Endothelial cell of umbilical vein (primary cell): Measurements from ENCODE around the gene ACTR10. TPM values are rescaled to one million over a fixed set of nuclear protein-coding genes. Genes with fewer than 3 reads are reported as not detected.

Experiments used
- BruUV-seq: library from RNA; stranded (reverse); fragments of 400-500 nt; replicated peaks from 2 replicates; lab custom pipeline; 2021; lab: Mats Ljungman, UMichigan
- CTCF ChIA-PET: fragments of 300-600, 350-600 bp; sonication (Branson Sonifier 250); formaldehyde crosslinking; loops from one replicate; lab custom pipeline; 2021; ENCODE audit warnings: antibody characterized with exemption, inconsistent platforms; lab: Charles Lee
- POLR2A ChIA-PET: fragments of 300-600, 350-600 bp; sonication (Branson Sonifier 250); formaldehyde crosslinking; loops from one replicate; lab custom pipeline; 2021; ENCODE audit warnings: antibody characterized with exemption, inconsistent platforms; lab: Charles Lee
- DNase-seq: peaks from one replicate; pipeline ENCODE4 v3.0.0-alpha.2; 2011; ENCODE audit warnings: low read depth, low spot score
- FAIRE-seq: peaks from 2 replicates; lab custom pipeline; 2011; peaks lifted over from hg19 to GRCh38; lab: Jason Lieb, UNC
- H2AFZ ChIP-seq: 2 replicates; pipeline ENCODE4 v1.6.0; 2012; ENCODE audit warnings: low read depth, low read length, control low read depth, inconsistent platforms
- H3K27ac ChIP-seq: 2 replicates; pipeline ENCODE4 v1.5.1; 2011; ENCODE audit warnings: low read depth, mild to moderate bottlenecking, control low read depth, low read length, moderate library complexity; ENCODE audit not compliant: insufficient read depth
- H3K27me3 ChIP-seq, 2 experiments: 2 replicates each; pipeline versions ENCODE4 v1.6.0 to v1.6.1; 2011; ENCODE audit warnings: low read length in 2 of 2, mixed read lengths in 1 of 2; ENCODE audit not compliant: control insufficient read depth in 2 of 2, insufficient read depth in 2 of 2
- H3K36me3 ChIP-seq, 2 experiments: 2 replicates in 1 of 2; 3 replicates in 1 of 2; pipeline ENCODE4 v1.5.1; 2011; ENCODE audit warnings: low read length in 2 of 2, mild to moderate bottlenecking in 1 of 2, moderate library complexity in 1 of 2; ENCODE audit not compliant: control insufficient read depth in 2 of 2, insufficient read depth in 2 of 2; ENCODE audit errors: extremely low read depth in 1 of 2
- H3K4me1 ChIP-seq: 3 replicates; pipeline ENCODE4 v1.5.1; 2011; ENCODE audit warnings: mild to moderate bottlenecking, low read length; ENCODE audit not compliant: control insufficient read depth, insufficient read depth; ENCODE audit errors: extremely low read depth
- H3K4me2 ChIP-seq: 2 replicates; pipeline ENCODE4 v1.6.1; 2011; ENCODE audit warnings: low read length, control low read depth, mixed read lengths; ENCODE audit not compliant: insufficient read depth
- H3K4me3 ChIP-seq, 3 experiments: fragments of 200-600 bp in 1 of 3; sonication (generic), shearing (Covaris generic) in 1 of 3; replicated peaks in 1 of 3; 2 replicates each; pipeline ENCODE4 v1.5.1; 2011 to 2016; ENCODE audit warnings: control low read depth in 3 of 3, low read length in 3 of 3, mild to moderate bottlenecking in 2 of 3, inconsistent platforms in 1 of 3, low read depth in 1 of 3, moderate library complexity in 1 of 3; ENCODE audit not compliant: insufficient read depth in 1 of 3
- H3K79me2 ChIP-seq: 2 replicates; pipeline ENCODE4 v1.6.0; 2012; ENCODE audit warnings: low read length, inconsistent platforms; ENCODE audit not compliant: control insufficient read depth, insufficient read depth
- H3K9ac ChIP-seq: replicated peaks from 2 replicates; pipeline ENCODE3; 2011; ENCODE audit warnings: low read length, control low read depth; ENCODE audit not compliant: insufficient read depth; ENCODE audit errors: extremely low read depth
- H3K9me1 ChIP-seq: replicated peaks from 3 replicates; pipeline ENCODE4 v1.6.0; 2011; ENCODE audit warnings: mild to moderate bottlenecking, low read length; ENCODE audit not compliant: control insufficient read depth, insufficient read depth; ENCODE audit errors: extremely low read depth
- H3K9me3 ChIP-seq: replicated peaks from 2 replicates; pipeline ENCODE4 v1.5.1; 2012; ENCODE audit warnings: low read length, inconsistent platforms; ENCODE audit not compliant: control insufficient read depth, insufficient read depth
- H4K20me1 ChIP-seq: replicated peaks from 2 replicates; pipeline ENCODE3; 2011; ENCODE audit warnings: mild to moderate bottlenecking, low read length; ENCODE audit not compliant: control insufficient read depth, insufficient read depth; ENCODE audit errors: extremely low read depth
- CTCF ChIP-seq, 2 donors: IDR thresholded peaks; 1 replicate in 1 of 2; 2 replicates in 1 of 2; pipeline ENCODE4 v1.5.1; 2011; ENCODE audit warnings: low read length in 2 of 2, mild to moderate bottlenecking in 2 of 2, moderate library complexity in 2 of 2, control low read depth in 1 of 2, inconsistent platforms in 1 of 2, low read depth in 1 of 2; ENCODE audit not compliant: insufficient read depth in 1 of 2; ENCODE audit errors: extremely low read depth in 1 of 2
- EZH2 ChIP-seq: IDR thresholded peaks from 2 replicates; pipeline ENCODE4 v1.6.1; 2012; ENCODE audit warnings: borderline replicate concordance, low read depth, mild to moderate bottlenecking, moderate library complexity, low read length, inconsistent platforms; ENCODE audit not compliant: severe bottlenecking
- GATA2 ChIP-seq: IDR thresholded peaks from 2 replicates; pipeline ENCODE4 v1.7.0; 2011; ENCODE audit warnings: low read depth, mild to moderate bottlenecking, moderate library complexity, mixed read lengths, low read length; ENCODE audit not compliant: insufficient read length, insufficient read depth
- JUN ChIP-seq: IDR thresholded peaks from 2 replicates; pipeline ENCODE4 v1.6.1; 2011; ENCODE audit warnings: borderline replicate concordance, low read depth; ENCODE audit not compliant: insufficient read length, insufficient read depth
- MYC ChIP-seq: IDR thresholded peaks from one replicate; pipeline ENCODE4 v1.6.1; 2011; ENCODE audit warnings: mild to moderate bottlenecking, low read depth, low read length
- POLR2A ChIP-seq: IDR thresholded peaks from 2 replicates; pipeline ENCODE4 v1.6.1; 2012; ENCODE audit warnings: low read depth, mild to moderate bottlenecking, control low read depth, low read length
- POLR2AphosphoS5 ChIP-seq: IDR thresholded peaks from 2 replicates; pipeline ENCODE4 v1.6.1; 2012; ENCODE audit warnings: low read depth, mild to moderate bottlenecking, control low read depth, low read length, moderate library complexity; ENCODE audit not compliant: insufficient read depth
- dilution Hi-C: fragments of 300-500 bp; cut with MboI; formaldehyde crosslinking; loops from one replicate; pipeline ENCODE4 v1.15.0; 2019; ENCODE audit warnings: low sequenced_read_pairs; ENCODE audit not compliant: extremely low pct_ligation_motif_present
- intact Hi-C: fragments of 100-400 bp; cut with micrococcal nuclease; formaldehyde crosslinking; loops from one replicate; pipeline ENCODE4 v1.10.0; 2022
- polyA plus RNA-seq, 4 experiments: library from polyadenylated mRNA; depleted of rRNA in 3 of 4; stranded (reverse) in 3 of 4; unstranded in 1 of 4; fragments of >200 nt; gene quantifications; 2 replicates each; pipeline versions ENCODE4 v1.2.1 to v1.2.3, GENCODE V29; 2011 to 2012; ENCODE audit warnings: missing spikeins in 1 of 4
- total RNA-seq: library from RNA; stranded (reverse); gene quantifications from 2 replicates; pipeline ENCODE4 v1.2.3, GENCODE V29; 2021
- TF ChIP-seq, protein P1 (sequence below): IDR thresholded peaks from 2 replicates; pipeline ENCODE4 v1.6.1; 2011; ENCODE audit not compliant: insufficient read depth, insufficient read length

ACTR10 gene
- total and polyA plus RNA-seq, 2 donors (not counting 3 experiments of a cell fraction or from before 2014, with no cell fraction given) = 28.6 to 67.3 TPM

- no peak overlapping the region for H2AFZ ChIP-seq
- no peaks in the 10 kb centered on the region for H3K27me3 ChIP-seq
- peaks cover 2% of the 10 kb centered on the region for H3K4me1 ChIP-seq
- H3K9ac ChIP-seq = no peak overlapping the region
- DNase-seq (no peak), FAIRE-seq (no peak)
- ChIA-PET CTCF (interaction anchor here (1.6 to 1.7 kb wide), 2 partner anchors 12 to 14 kb away, joined by 4 to 6 read pairs; no protein-coding TSS in a partner anchor), POLR2A (interaction anchor here (0.7 kb wide), 1 partner anchor 22 kb away, joined by 3 read pairs; no protein-coding TSS in a partner anchor)
- no peak overlapping the region for H3K4me3 ChIP-seq
- dilution Hi-C loops = no loop called here
- H3K9me3 ChIP-seq = no peaks in the 10 kb centered on the region
- BruUV-seq = no TSS peak
- no peaks in the 10 kb centered on the region for H3K9me1 ChIP-seq
- TF ChIP-seq EZH2 (no peak), JUN (no peak), POLR2A (no peak), POLR2AphosphoS5 (no peak), GATA2 (no peak)
- peaks cover 7% of the 10 kb centered on the region for H4K20me1 ChIP-seq
- H3K36me3 ChIP-seq = peaks cover 12 to 18% of the 10 kb centered on the region in 2 experiments
- no peak overlapping the region for H3K27ac ChIP-seq
- H3K79me2 ChIP-seq = peaks cover 71% of the 10 kb centered on the region
- no peak overlapping the region for H3K4me2 ChIP-seq
- intact Hi-C loops = no loop called here
Measured at GRCh38 chr14:58275527-58276190, 75.7 kb downstream of the ACTR10 start.

GRCh38 chr14:58276208-58276607 lies 76.3 kb downstream of the ACTR10 start:
- Histone ChIP-seq H3K79me2 (peaks cover 76% of the 10 kb centered on the region), H3K27me3 (no peaks in the 10 kb centered on the region), H3K4me3 (no peak overlapping the region), H3K36me3 (peaks cover 10 to 16% of the 10 kb centered on the region in 2 experiments), H3K4me1 (peaks cover 7% of the 10 kb centered on the region), H3K9ac (no peak overlapping the region), H3K9me1 (no peaks in the 10 kb centered on the region), H2AFZ (no peak overlapping the region), H3K9me3 (no peaks in the 10 kb centered on the region), H3K27ac (no peak overlapping the region), H3K4me2 (no peak overlapping the region), H4K20me1 (peaks cover 10% of the 10 kb centered on the region)
- no peak for DNase-seq
- dilution Hi-C loops = no loop called here
- ChIA-PET POLR2A (interaction anchor here (0.7 kb wide), 1 partner anchor 12 kb away, joined by 5 read pairs; no protein-coding TSS in a partner anchor), CTCF (interaction anchor here (1.6 to 1.7 kb wide), 2 partner anchors 12 to 15 kb away, joined by 4 to 6 read pairs; no protein-coding TSS in a partner anchor)
- TF ChIP-seq CTCF (IDR thresholded peaks at IDR 0.05; ENCODE audit: extremely low read depth in 1 of 2, insufficient read depth in 1 of 2, low read depth in 1 of 2, low read length in 2 of 2) = no peak
- no peak for TF ChIP-seq MYC
- TF ChIP-seq POLR2AphosphoS5 = no peak
- TF ChIP-seq, protein P1, sequence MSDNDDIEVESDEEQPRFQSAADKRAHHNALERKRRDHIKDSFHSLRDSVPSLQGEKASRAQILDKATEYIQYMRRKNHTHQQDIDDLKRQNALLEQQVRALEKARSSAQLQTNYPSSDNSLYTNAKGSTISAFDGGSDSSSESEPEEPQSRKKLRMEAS = no peak
- no peak for TF ChIP-seq JUN
- TF ChIP-seq GATA2 = no peak
- no TSS peak for BruUV-seq
- intact Hi-C loops = no loop called here
- FAIRE-seq = no peak
